ENCODE data around the gene ASGR1. TPM values are rescaled to one million over a fixed set of nuclear protein-coding genes. Genes with fewer than 3 reads are reported as not detected.
A peak's percentile ranks its signal among the peaks of the same experiment; 100 is the strongest.

ASGR1 gene
- total RNA-seq, 2 experiments from 2014 or later = 0.29 to 0.62 TPM

DNA sequence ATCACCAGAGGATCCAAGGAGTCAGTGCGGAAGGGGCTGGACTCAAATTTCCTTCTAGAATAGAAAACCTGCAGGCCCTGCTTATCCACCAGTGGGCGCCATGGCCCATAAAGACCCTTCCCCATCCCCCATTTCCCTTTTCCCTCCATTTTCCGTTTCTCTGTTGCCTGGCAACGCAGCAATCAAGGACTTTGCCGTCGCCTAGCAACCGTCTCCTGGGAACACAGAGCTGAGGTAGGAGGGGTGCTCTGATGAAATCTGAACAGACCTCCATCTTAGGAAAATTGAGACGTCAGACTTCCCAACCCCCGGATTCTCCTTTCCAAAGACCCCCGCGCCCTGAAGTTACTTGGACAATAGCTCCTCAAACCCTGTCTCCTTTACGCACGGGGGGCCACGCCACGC, 34.7 kb upstream of the ASGR1 start:
- DNase-seq = peak; percentile 81
- POLR2A ChIA-PET = no interaction called here
- peak overlapping the region; percentile 89 for H3K27ac Mint-ChIP-seq
- peaks cover 15% of the 10 kb centered on the region for H3K27me3 Mint-ChIP-seq
- H3K36me3 Mint-ChIP-seq (ENCODE audit: low read depth) = no peaks in the 10 kb centered on the region
- peaks cover 62% of the 10 kb centered on the region for H3K4me1 Mint-ChIP-seq
- H3K4me3 Mint-ChIP-seq = peak overlapping the region; percentile 77
- H3K9me3 Mint-ChIP-seq = no peaks in the 10 kb centered on the region
- CTCF ChIA-PET = interaction anchor here (0.7 to 2.0 kb wide), 9 partner anchors 10 to 193 kb away, joined by 3 to 7 read pairs (median 3); partner anchors contain the start of genes DVL2 and PHF23

DNA sequence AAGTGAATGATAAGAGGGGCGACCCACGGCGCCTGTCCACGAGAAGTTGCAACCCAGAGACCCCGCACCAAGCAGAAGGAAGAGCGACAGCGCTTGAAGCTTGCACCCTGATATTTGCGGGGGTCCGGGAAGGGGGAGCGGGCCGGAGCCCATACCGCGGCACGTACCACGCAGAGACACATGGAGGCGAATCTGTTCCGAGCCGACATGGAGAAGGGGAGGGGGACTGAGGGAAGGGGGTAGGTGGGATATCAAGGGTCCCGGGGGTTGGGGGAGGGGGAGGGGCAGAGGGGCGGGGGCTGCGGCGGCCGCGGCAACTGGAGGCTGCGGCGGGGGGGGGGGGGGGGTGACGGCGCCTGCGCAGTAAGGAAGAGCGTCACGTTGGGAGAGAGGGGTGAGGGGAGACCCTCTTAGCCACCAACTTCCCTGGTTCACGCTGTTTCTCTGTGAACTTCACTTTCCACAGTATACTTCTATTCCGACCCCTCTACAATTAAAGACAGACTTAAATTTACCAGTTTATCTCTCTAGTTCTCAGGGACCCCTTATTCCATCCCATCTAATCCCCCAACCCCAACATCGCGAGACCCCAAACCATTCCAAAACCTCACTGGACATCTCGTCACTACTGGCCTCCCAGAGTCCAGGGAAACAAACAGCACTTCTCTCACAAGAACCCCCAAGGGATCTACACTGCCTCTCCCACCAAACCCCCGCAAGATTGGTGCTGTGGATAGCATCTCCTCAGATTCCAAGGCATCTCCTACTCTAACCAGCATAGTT, 32.5 kb upstream of the ASGR1 start:
- ChIA-PET CTCF (no interaction called here), POLR2A (no interaction called here)
- H3K4me1 Mint-ChIP-seq = peaks cover 48% of the 10 kb centered on the region
- no peak overlapping the region for H3K27ac Mint-ChIP-seq
- no peaks in the 10 kb centered on the region for H3K36me3 Mint-ChIP-seq (ENCODE audit: low read depth)
- no peak for DNase-seq
- H3K9me3 Mint-ChIP-seq = no peaks in the 10 kb centered on the region
- peaks cover 15% of the 10 kb centered on the region for H3K27me3 Mint-ChIP-seq
- no peak overlapping the region for H3K4me3 Mint-ChIP-seq

DNA sequence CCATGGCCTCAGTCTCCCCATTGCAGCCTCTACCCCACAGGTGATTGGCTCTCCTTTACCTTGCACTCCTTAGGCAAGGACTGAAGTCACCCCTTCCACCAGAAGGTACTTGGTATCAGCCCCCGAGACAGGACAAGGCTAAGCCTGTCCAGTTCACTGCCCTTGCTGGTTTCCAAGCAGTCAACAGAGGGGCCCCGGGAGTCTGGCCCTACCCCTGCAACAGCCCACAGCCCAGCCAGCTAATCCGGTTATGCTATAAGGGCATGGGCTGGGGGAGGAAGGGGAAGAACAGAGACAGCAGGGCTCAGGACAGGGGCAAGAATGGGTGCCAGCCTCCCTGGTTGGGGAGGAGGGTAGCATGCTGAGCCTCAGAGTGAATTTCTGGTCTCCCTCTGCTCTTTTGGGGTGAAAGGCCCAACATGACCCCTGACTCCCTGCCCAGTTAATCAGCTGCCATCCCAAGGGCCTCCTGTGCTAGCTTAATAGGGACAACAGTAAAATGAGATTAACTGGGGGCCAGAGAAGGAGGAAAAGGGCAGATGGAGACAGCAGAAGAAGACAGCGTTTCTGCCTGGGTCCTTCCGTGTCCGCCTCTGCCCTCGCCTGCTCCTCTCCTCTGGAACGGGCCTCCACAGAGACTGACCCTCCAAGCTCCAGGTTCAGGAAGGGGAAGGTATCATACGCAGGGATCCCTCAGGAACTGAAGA, 29.7 kb upstream of the ASGR1 start:
- Mint-ChIP-seq H3K27ac (no peak overlapping the region), H3K4me1 (peaks cover 49% of the 10 kb centered on the region), H3K27me3 (peaks cover 15% of the 10 kb centered on the region), H3K4me3 (no peak overlapping the region), H3K9me3 (no peaks in the 10 kb centered on the region), H3K36me3 (ENCODE audit: low read depth) (no peaks in the 10 kb centered on the region)
- ChIA-PET POLR2A (no interaction called here), CTCF (interaction anchor here (1.5 kb wide), 1 partner anchor 10 kb away, joined by 3 read pairs; no protein-coding TSS in a partner anchor)
- DNase-seq = no peak

DNA sequence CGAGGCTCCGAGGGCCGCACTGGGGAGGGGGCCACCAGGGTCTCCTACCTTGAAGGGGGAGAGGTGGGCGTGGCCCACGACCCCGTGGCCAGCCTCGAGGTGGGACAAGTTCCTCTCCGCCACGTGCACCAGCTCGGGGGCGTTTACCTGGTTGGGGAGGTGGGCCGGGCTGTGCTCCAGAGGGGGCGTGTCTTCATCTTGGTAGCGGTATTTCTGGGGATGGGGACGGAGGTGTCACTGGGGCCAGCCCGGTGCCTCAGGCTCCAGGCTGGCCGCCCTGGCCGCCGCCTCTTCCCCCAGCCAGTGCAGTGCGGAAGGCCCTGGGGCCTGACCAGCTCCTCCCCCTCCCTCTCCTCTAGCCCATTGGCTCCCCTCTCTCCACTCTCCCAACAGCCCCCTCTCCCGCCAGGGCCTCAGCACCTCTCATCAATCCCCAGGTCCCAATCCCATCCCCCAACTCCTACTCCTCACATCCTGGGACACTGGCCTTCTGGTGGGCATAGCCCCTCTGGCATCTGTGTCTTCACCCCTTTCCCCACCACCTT, 28.9 kb upstream of the ASGR1 start:
- H3K27me3 Mint-ChIP-seq = peaks cover 15% of the 10 kb centered on the region
- peaks cover under 1% of the 10 kb centered on the region for H3K36me3 Mint-ChIP-seq (ENCODE audit: low read depth)
- POLR2A ChIA-PET = no interaction called here
- DNase-seq = no peak
- H3K27ac Mint-ChIP-seq = no peak overlapping the region
- H3K9me3 Mint-ChIP-seq = no peaks in the 10 kb centered on the region
- no peak overlapping the region for H3K4me3 Mint-ChIP-seq
- H3K4me1 Mint-ChIP-seq = peaks cover 47% of the 10 kb centered on the region
- CTCF ChIA-PET = interaction anchor here (0.7 to 1.6 kb wide), 2 partner anchors 12 to 128 kb away, joined by 3 read pairs; partner anchors contain the start of gene ACAP1

DNA sequence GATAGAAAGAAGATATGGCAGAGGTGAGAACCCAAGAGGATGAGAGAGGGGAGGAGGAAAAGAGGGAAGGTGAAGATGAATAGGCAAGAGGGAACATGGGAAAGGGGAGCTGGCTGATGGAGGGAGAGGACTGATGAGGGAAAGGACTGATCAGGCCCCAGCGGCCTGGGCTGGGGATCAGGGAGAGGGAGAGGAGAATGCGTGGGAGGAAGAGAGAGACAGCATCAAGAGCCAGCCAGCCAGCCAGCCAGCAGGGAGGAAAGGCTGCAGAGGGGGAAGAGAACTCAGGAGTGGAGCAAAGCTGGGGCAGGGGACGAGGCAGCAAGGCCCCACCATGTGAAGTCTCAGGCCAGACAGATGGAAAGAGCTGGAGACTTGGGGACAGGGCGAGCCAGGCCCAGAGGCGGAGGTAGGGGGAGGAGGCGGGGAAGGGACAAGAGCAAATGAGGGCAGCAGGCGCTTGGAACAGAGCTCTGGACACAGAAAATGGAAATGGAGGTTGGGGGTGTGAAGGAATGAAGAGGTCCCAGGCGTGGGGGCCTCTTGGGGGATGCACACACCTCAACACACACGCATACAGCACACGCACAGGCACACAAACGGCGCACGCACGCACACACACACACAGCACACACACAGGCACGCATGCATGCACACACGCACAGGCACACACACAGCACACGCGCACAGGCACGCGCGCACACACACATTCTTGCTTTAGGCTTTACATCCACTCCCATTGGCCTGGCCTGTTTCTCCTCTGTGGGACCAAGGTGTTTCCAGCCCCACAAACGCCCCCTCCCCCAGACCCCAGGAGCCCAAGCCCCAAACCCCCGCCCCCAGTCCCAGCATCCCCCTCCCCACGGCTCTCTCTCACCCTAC, 28.2 kb upstream of the ASGR1 start:
- CTCF ChIA-PET = interaction anchor here (0.7 to 1.6 kb wide), 5 partner anchors 11 to 129 kb away, joined by 3 to 4 read pairs (median 3); partner anchors contain the start of gene ACAP1
- no peak overlapping the region for H3K4me3 Mint-ChIP-seq
- H3K36me3 Mint-ChIP-seq (ENCODE audit: low read depth) = peaks cover 2% of the 10 kb centered on the region
- no peak for DNase-seq
- H3K9me3 Mint-ChIP-seq = no peaks in the 10 kb centered on the region
- H3K4me1 Mint-ChIP-seq = peaks cover 45% of the 10 kb centered on the region
- H3K27me3 Mint-ChIP-seq = peaks cover 14% of the 10 kb centered on the region
- POLR2A ChIA-PET = no interaction called here
- H3K27ac Mint-ChIP-seq = no peak overlapping the region

DNA sequence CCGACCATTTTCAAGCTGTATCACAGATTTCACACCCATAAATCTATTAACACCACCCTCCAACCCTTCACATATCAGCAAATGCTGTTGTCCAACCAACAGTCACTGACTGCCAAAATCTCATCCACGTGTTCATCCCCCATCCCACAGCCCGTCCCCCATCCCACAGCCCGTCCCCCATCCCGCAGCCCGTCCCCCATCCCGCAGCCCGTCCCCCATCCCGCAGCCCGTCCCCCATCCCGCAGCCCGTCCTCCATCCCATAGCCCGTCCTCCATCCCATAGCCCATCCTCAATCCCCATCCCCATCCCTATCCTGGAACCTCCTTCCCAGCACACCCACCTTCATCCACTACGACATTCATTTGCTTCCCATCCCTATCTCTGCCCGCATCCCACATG, 26.4 kb upstream of the ASGR1 start:
- ChIA-PET CTCF (interaction anchor here (1.0 kb wide), 1 partner anchor 10 kb away, joined by 4 read pairs; no protein-coding TSS in a partner anchor), POLR2A (no interaction called here)
- H3K4me1 Mint-ChIP-seq = peaks cover 37% of the 10 kb centered on the region
- H3K27me3 Mint-ChIP-seq = peaks cover 6% of the 10 kb centered on the region
- H3K36me3 Mint-ChIP-seq (ENCODE audit: low read depth) = peaks cover 2% of the 10 kb centered on the region
- no peak for DNase-seq
- H3K4me3 Mint-ChIP-seq = peak overlapping the region; percentile 69
- H3K27ac Mint-ChIP-seq = peak overlapping the region; percentile 86
- H3K9me3 Mint-ChIP-seq = no peaks in the 10 kb centered on the region

DNA sequence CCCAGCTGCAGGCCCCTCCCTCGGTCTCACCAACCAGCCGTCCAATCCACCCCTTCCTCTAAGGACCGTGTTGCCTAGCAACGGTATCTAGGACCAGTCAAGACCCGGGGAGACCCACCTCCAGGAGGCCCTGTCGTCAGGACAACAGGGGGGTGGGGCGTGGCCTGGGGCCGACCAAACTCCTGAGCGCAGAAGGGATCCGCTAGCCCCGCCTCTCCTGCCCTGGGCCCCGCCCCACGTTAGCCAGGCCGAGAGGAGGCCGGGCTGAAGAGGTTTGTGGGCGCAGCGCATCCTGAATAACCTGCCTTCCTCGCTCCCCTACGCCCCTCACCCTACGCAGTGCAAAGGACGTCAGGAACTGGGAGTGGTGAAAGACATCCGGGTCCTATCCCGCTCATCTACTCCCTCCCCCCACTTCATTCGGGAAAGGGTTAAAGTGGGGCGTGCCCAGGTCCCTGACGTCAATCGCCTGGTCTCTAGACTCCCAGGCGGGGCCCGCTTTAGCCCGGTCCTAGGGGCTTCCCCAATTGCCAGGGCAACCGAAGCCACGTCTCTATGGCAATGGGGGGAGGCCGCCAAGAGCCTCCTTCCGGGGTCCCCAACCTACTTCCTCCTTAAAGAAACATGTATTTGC, 25.8 kb upstream of the ASGR1 start:
- Mint-ChIP-seq H3K9me3 (no peaks in the 10 kb centered on the region), H3K4me3 (peak overlapping the region; percentile 69), H3K36me3 (ENCODE audit: low read depth) (peaks cover 2% of the 10 kb centered on the region), H3K27ac (peak overlapping the region; percentile 86), H3K27me3 (peaks cover 2% of the 10 kb centered on the region), H3K4me1 (peaks cover 34% of the 10 kb centered on the region)
- POLR2A ChIA-PET = no interaction called here
- CTCF ChIA-PET = interaction anchor here (0.7 kb wide), 1 partner anchor 41 kb away, joined by 3 read pairs; no protein-coding TSS in a partner anchor
- peak; percentile 93 for DNase-seq

DNA sequence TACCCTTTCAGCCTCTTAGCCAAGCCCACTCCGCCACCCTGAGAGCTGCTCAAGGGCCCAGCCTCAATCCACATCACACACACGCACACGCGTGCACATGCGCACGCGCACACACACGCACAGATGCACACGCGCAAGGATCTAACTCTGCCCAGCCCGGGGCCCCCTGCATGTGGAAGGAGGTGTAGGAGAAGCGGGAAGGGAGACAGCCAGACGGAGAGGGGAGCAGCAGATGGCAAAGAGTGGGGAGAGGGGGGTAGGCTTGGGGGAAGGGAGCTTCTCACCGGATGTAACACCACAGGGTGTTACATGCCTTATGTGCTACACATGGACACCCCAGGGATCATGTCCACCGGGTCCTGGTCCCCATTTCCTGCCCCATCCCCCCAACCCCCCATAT, 25.2 kb upstream of the ASGR1 start:
- Mint-ChIP-seq H3K9me3 (no peaks in the 10 kb centered on the region), H3K4me1 (peaks cover 34% of the 10 kb centered on the region), H3K27ac (peak overlapping the region; percentile 86), H3K36me3 (ENCODE audit: low read depth) (peaks cover 2% of the 10 kb centered on the region), H3K27me3 (no peaks in the 10 kb centered on the region), H3K4me3 (peak overlapping the region; percentile 69)
- POLR2A ChIA-PET = no interaction called here
- CTCF ChIA-PET = interaction anchor here (0.7 to 1.2 kb wide), 3 partner anchors 10 to 41 kb away, joined by 3 read pairs; no protein-coding TSS in a partner anchor
- DNase-seq = no peak

DNA sequence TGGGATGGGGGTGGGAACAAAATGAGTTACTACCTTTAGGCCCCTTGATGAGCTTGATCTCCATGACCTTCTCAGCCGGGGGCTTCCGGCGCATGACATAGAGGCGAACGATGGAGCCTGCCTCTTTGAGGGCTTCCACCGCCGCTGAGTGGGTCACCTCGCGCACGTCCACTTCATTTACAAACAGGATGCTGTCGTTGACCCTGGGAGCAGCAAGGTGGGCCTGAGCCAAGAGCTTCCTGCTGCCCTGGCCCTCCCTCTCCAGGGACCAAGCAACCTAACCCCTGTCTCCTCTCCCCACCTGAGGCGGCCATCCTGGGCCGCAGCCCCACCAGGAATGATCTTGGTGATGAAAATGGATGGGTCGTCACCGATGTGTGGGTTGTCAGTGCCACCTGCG, 24.2 kb upstream of the ASGR1 start:
- Mint-ChIP-seq H3K27ac (peak overlapping the region; percentile 64), H3K36me3 (ENCODE audit: low read depth) (peaks cover 2% of the 10 kb centered on the region), H3K4me3 (peak overlapping the region; percentile 30), H3K4me1 (peaks cover 32% of the 10 kb centered on the region), H3K27me3 (no peaks in the 10 kb centered on the region), H3K9me3 (no peaks in the 10 kb centered on the region)
- DNase-seq = no peak
- POLR2A ChIA-PET = interaction anchor here (0.6 kb wide), 1 partner anchor 20 kb away, joined by 5 read pairs; no protein-coding TSS in a partner anchor
- CTCF ChIA-PET = interaction anchor here (0.6 to 1.2 kb wide), 4 partner anchors 11 to 102 kb away, joined by 3 to 5 read pairs (median 4); no protein-coding TSS in a partner anchor

DNA sequence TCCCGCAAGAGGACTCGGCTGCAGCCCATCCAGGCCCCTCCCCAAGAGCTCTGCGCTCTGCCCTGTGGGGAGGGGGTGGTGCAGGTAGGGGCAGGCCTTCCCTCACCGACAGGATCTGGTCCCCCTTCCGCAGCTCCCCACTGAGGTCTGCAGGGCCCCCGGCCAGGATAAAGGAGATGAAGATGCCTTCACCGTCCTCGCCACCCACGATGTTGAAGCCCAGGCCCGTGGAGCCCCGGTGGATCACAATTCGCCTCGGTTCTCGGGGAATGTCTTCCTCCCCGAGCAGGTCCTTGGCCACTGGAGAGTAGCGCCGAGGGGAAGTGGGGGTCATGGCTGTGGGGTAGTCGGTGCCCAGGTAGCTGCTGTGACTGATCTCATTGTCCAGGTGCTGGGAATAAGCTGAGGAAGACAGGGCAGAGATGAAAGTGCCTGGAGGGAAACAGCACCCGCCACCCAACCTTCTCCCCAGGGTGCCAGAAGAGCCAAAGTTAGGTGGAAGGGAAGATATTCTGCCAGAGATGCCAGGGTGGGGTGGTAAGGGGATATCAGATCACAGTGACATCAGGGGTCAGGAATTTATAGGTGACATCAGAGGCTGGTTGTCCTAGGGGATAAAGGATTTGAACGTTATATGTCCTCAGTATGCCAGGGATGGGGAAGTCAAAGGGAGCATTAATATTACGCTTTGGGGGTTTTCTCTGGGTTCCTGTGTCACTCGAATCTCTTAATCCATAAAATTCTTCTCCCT, 17.7 kb upstream of the ASGR1 start:
- Mint-ChIP-seq H3K4me1 (no peaks in the 10 kb centered on the region), H3K9me3 (no peaks in the 10 kb centered on the region), H3K4me3 (no peak overlapping the region), H3K36me3 (ENCODE audit: low read depth) (no peaks in the 10 kb centered on the region), H3K27ac (peak overlapping the region; percentile 36), H3K27me3 (no peaks in the 10 kb centered on the region)
- ChIA-PET CTCF (interaction anchor here (0.9 kb wide), 1 partner anchor 65 kb away, joined by 3 read pairs; no protein-coding TSS in a partner anchor), POLR2A (no interaction called here)
- no peak for DNase-seq

DNA sequence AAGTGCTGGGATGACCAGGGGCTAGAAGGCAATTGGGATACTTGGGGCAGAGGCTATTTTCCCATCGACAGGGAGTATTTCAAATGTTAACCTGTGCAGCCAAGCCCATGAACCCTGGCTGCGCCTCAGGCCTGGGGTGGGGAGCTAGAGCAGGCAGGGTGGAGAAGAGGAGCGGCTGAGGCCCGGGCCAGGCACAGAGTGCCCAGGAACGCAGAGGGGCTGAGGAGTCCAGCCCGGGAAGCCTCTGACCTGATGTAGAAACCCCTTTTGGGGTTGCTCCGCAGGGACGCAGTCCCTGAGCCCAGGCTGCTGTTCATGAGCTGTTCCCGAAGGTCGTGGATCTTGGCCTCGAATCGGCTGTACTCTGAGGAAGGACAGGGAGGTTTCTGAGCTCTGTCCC, 16.8 kb upstream of the ASGR1 start:
- no peaks in the 10 kb centered on the region for H3K36me3 Mint-ChIP-seq (ENCODE audit: low read depth)
- H3K27ac Mint-ChIP-seq = no peak overlapping the region
- H3K4me1 Mint-ChIP-seq = no peaks in the 10 kb centered on the region
- H3K9me3 Mint-ChIP-seq = no peaks in the 10 kb centered on the region
- POLR2A ChIA-PET = no interaction called here
- CTCF ChIA-PET = interaction anchor here (0.7 to 0.9 kb wide), 3 partner anchors 11 to 64 kb away, joined by 3 read pairs; no protein-coding TSS in a partner anchor
- no peaks in the 10 kb centered on the region for H3K27me3 Mint-ChIP-seq
- no peak overlapping the region for H3K4me3 Mint-ChIP-seq
- no peak for DNase-seq

All from activated CD4-positive, alpha-beta T cell treated with anti-CD3 and anti-CD28 coated beads, Interleukin-2, amount 10 ng/mL, durations not matched to agents 7 days and 5 days (primary cell).